GM21526 (cell line): ENCODE measurements around the gene HOATZ.

Source experiments
- ATAC-seq: cut with Tn5 transposase; IDR thresholded peaks from one replicate; pipeline ENCODE4 v1.9.1; 2021; ENCODE audit warnings: moderate library complexity; ENCODE audit not compliant: unreplicated experiment, low FRiP score

The HOATZ gene

DNA sequence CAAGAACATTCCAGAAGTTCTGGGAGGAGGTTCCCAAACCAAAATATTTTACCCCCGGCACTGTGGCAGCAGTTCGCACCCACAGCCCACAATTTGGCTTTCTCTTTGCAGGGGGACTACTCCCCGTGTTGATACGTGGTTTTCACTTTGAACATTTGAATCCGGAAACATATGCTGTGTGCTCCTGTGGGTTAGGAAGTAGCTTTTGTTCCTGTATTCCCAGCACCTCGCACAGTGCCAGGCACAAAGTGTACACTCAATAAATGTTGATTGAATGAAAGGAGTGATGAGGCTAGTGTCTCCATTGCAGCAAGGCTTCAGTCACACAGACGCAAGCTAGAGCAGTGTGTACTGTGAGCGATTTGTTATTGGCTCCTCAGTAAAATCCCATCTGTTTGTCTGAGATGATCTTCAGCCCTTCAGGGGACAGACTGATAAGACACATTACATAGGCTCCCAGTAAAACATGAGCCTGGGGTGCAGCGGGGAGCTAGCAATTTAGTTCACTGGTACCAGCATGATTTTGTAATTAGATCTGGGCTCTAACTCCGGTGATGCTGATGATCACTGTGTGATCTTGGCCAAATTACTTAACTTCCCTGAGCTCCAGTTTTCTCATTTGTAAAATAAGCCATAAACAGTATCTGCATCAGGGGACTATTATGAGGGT lies 28.2 kb downstream of the HOATZ start:
- ATAC-seq = no peak

DNA sequence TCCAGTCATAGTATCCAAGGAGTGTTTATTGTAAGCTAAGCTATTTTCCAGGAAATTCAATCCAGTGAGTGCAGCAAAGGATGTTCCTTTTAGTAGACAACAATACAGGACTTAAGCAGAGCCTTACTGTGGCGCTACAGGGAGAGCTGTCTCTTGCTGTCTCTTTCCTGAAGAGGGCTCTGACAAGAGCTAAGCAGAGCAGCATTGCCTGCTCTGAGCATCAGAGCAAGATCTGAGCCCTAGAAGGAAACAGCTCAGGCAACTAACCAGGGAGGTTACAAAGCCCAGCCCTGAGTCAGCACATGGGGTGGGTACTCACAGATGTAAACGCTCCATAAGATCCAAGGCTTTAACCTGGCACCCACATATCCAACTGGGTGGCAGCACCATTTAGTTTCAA lies 33.9 kb downstream of the HOATZ start:
- no peak for ATAC-seq

DNA sequence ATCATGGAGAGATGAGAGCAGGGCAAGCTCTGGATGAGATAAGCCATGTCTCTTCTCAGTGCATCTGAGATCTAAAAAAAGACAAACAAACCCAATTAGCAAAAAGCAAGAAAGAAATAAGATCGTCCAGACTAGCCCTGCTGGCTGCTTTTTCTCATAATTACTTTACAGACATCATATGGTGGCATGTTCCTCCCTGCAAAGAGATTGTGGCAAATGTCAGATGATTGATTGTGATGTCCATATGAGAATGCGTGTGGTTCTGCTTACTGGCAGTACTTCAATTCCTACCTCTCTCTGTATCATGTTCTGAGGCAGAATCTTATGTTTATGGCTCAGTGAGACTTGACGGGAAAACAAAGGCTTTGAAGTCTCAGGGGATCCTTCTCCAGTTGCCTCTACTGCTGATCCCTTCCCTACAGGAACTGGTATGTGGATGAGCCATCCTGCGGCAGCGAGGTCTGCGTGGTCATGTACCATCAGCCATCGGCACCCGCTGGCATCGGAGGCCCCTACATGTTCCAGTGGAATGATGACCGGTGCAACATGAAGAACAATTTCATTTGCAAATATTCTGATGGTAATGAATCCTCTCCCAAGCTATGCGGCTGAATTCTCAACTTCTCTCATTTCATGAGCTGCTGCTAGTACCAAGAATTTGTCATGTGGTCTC lies 34.8 kb downstream of the HOATZ start:
- ATAC-seq = no peak

DNA sequence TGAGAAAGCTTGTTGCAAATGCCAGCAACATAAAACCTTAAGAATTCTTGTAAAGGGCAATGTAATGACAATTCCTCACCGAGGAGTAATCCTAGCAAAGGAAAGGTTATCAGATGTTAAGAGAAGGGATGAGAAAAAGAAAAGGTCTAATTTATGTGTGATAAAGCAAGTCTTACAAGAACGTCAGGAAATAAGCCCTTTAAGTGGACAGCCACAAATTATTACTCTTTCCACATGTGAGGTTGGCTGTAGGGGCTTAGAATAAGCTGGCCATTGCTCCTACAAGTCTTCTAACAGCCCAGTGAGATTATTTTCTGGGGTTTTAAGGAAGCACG lies 35.3 kb downstream of the HOATZ start:
- ATAC-seq = no peak

GRCh38 chr11:111550258-111550657 lies 35.7 kb downstream of the HOATZ start:
- ATAC-seq = no peak

DNA sequence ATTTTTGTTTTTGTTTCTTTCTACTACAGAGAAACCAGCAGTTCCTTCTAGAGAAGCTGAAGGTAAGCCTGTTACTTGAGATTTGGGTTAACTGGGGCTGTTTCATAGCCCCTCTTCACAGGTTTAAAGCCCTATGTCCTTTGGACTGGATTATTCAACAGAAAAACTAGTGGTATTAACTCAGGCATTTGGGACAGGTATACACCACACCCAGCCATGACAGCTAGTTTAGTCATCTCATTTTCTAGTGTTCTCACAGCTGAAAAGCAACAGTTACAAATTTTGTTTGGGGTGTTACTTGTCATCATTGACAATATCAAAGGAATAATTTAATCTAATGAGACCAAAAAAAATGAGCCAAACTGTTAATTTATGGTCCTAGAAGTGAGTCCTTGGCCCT lies 40.0 kb downstream of the HOATZ start:
- no peak for ATAC-seq

- no peak for ATAC-seq
Observed at GRCh38 chr11:111555255-111555654, 40.7 kb downstream of the HOATZ start.

GRCh38 chr11:111557425-111558111 lies 43.0 kb downstream of the HOATZ start:
- ATAC-seq = no peak

- ATAC-seq = no peak
Observed at GRCh38 chr11:111559800-111560464, 45.4 kb downstream of the HOATZ start.

GRCh38 chr11:111560800-111561199 lies 46.2 kb downstream of the HOATZ start:
- ATAC-seq = no peak

GRCh38 chr11:111561306-111561705 lies 46.7 kb downstream of the HOATZ start:
- ATAC-seq = no peak

- ATAC-seq = no peak
Observed at GRCh38 chr11:111561791-111562325, 47.3 kb downstream of the HOATZ start.

- ATAC-seq = no peak
Observed at GRCh38 chr11:111562692-111563389, 48.3 kb downstream of the HOATZ start.

DNA sequence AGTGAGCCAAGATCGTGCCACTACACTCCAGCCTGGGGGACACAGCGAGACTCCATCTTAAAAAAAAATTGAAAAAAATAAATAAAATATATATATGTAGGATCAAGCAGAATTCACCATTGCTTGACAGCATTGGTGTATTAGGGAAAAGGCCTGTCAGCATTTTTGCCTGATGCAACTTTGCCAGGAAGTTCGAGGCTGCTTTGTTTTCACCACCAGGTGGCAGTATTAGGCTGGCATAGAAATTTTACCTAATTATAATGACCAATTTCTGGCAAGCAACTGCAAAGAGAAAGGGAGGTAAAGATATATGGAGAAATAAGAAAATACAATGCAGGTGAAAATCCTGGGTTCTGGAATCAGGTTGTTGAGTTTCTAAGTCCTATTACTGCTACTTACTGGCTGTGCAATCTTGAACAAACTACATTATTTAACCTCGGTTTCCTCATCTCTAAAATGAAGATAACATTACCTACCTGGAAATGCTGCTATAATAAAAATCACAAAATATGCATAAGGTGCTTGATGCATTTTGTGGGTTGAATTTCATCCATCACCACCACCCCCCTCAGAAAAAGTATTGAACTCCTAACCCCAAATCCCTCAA lies 50.6 kb downstream of the HOATZ start:
- no peak for ATAC-seq

GRCh38 chr11:111566324-111566723 lies 51.7 kb downstream of the HOATZ start:
- no peak for ATAC-seq

DNA sequence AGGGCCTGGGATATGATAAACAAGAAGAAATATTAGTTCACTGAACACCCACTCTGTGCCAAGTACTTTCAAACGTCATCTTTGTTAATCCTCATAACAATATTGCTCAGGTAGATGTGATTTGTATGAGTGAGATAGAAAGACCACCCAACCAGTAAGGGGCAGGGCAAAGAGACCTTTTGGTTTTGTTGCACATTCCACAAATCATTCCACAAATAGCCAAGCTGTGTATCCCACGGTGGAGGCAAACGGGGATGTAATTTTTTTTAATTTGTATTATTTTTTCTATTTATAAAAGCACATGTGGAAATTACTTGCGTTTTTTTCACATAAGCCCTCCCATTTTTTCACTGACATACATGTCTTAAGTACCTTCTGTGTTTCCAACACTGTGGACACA lies 54.9 kb downstream of the HOATZ start:
- no peak for ATAC-seq

GRCh38 chr11:111570796-111571195 lies 56.2 kb downstream of the HOATZ start:
- ATAC-seq = no peak

DNA sequence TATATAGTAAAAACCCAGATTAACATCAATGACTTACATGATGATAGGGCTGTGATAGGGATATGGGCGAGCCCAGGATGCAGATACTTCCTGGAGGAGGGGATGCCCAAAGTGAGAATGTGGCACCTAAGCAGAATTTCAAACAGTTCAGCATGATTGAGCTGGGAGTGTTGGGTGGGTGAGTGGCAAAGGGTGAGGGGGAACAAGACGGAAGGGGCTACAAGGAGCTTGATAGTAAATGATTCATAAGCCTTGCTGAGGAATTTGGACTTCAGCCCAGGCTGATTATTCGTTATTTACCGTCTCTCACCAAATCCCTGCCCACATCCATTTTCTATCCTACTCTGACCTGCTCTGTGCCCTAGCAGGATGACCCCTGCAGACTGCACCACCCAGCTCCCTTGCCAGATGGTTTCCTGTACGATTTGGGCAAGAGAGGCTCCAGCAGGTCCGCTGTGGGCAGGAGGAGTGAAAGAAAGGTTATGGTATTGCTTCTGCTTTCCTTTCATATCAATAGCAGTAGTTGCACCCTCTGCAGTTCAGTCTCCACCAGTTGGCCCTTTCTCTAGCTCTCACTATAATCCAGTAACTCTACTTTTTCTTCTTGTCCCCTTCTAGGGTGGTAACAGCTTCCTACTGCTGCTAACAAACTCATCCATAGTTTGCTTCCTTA lies 57.4 kb downstream of the HOATZ start:
- ATAC-seq = no peak

GRCh38 chr11:111572581-111572980 lies 58.0 kb downstream of the HOATZ start:
- no peak for ATAC-seq

- no peak for ATAC-seq
Observed at GRCh38 chr11:111573821-111574249, 59.3 kb downstream of the HOATZ start.
